C4-2B (cell line): ENCODE measurements around the gene HSFY2.
"Not testable (repeated sequence)": the region's sequence is repeated elsewhere in the genome, so short reads cannot be mapped to it uniquely, and the experiment has no call there.

Experiments used
- H3K27ac ChIP-seq: fragments of 450-650 bp; 2 replicates; pipeline ENCODE4 v1.5.1; 2017

Gene HSFY2, protein sequence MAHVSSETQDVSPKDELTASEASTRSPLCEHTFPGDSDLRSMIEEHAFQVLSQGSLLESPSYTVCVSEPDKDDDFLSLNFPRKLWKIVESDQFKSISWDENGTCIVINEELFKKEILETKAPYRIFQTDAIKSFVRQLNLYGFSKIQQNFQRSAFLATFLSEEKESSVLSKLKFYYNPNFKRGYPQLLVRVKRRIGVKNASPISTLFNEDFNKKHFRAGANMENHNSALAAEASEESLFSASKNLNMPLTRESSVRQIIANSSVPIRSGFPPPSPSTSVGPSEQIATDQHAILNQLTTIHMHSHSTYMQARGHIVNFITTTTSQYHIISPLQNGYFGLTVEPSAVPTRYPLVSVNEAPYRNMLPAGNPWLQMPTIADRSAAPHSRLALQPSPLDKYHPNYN

DNA sequence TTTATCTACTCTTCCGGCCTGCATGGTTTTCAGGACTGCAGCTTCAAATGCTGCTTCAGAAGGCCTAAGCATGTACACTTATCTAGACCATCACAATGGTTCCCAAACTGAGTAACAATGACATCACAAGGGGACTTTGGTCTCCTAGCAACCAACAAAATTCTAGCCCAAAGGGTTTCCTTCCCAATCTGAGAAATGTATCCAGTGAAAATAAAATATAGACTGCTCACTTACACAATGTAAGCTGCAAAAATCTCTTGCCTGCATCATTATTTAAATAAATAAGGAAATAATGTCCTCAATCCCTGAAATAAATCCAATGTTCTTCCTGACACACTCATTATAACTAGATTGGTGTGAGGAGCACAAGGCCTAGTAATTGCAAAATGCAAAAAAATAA lies at the start of gene HSFY2:
Gene HSFY2, minus strand, starts transcription at position 101 of the 400 bp plus-strand sequence. CDS start 117 bp downstream, outside the sequence.
- H3K27ac ChIP-seq, result not testable (repeated sequence)

GRCh38 chrY:18815751-18816150 lies 42.2 kb upstream of the HSFY2 start:
- not testable (repeated sequence) for H3K27ac ChIP-seq

GRCh38 chrY:18788757-18789406 lies 15.3 kb upstream of the HSFY2 start:
- not testable (repeated sequence) for H3K27ac ChIP-seq

GRCh38 chrY:18754077-18754476 lies 19.5 kb downstream of the HSFY2 start:
- not testable (repeated sequence) for H3K27ac ChIP-seq

DNA sequence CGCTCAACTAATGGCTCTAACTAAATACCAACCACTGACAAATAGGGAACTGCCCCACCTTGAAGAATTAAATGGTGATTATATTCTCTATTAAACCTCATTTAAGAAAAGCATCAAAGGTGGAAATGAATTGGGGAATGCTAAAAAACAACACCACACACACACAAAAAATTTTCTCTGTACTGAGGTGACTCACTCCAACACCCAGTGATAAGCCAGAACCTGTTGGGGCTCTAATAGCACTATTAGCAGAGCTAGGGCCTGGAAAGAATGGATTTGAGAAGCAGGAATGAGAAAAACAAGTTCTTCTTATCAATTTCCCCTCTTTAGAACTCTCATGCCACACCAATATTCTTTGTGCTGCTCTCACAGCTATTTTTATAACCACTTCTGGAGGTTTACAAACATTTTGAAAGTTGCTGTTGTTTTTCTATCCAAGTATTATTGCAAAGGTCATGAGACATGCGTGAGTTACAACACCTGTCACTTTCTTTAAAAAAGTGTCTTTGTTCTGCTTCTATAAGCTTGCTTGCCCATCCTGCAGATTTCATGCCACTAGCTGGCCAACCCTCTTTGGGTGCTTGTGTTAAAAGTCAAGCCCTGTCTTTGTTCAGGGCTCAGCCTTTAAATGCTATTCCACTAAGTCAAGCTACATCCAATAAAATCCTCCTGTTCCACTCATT lies 20.3 kb downstream of the HSFY2 start:
- H3K27ac ChIP-seq, result not testable (repeated sequence)

GRCh38 chrY:18723714-18724113 lies 49.8 kb downstream of the HSFY2 start:
- not testable (repeated sequence) for H3K27ac ChIP-seq
